HG03432 (cell line): ENCODE measurements around the gene LDLRAD3.
"Not testable (repeated sequence)": the region's sequence is repeated elsewhere in the genome, so short reads cannot be mapped to it uniquely, and the experiment has no call there.

Source experiments
- ATAC-seq: cut with Tn5 transposase; IDR thresholded peaks from one replicate; pipeline ENCODE4 v1.9.1; 2021; ENCODE audit warnings: mild to moderate bottlenecking, moderate library complexity; ENCODE audit not compliant: unreplicated experiment

The LDLRAD3 gene

DNA sequence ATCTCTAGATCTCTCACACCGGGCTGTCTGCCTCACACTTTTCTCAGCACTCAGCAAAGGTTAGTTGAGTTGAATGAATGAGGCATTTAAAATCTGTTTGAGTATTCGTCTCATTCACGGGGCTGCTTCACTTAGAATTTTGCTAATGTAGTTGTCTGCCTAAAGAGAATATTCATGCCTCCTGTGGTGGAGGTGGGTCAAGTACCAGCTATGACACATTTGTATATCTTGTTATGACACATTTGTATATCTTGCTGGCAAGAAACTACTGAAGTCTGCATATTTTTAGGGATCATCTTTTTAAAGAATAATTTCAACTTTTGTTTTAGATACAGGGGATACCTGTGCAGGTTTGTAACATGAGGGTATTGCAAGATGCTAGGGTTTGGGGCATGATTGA is 43.1 kb downstream of the LDLRAD3 start:
- ATAC-seq, result no peak

DNA sequence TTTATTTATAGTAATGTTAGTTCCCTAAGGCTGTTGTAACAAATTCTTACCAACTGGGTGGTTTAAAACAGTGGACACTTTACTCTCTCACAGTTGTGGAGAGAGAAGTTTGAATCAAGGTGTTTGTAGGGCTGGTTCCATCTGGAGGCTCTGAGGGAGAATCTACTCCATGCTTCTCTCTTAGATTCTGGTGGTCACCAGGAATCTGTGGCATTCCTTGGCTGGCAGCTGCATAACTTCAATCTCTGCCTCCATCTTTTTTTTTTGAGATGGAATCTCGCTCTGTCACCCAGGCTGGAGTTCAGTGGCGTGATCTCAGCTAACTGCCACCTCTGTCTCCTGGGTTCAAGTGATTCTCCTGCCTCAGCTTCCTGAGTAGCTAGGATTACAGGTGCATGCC is 46.3 kb downstream of the LDLRAD3 start:
- ATAC-seq, result no peak

DNA sequence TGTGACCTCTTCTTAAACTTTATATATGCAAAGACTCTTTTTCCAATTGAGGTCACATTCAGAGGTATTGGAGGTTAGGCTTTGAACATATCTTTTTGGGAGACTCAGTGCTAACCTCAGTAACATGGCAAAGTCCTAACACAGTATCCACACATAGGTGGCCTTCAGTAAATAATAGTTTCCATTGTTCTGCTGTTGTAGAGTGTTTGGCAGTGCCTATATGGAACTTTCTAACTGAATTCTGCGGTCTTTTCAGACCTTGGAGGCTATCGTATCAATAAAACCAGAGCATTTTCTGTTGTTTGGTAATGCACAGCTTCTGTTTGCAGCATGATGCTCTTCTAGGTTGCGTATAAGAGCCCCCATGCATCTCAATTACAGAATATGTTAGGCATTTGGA is 47.0 kb downstream of the LDLRAD3 start:
- ATAC-seq, result no peak

DNA sequence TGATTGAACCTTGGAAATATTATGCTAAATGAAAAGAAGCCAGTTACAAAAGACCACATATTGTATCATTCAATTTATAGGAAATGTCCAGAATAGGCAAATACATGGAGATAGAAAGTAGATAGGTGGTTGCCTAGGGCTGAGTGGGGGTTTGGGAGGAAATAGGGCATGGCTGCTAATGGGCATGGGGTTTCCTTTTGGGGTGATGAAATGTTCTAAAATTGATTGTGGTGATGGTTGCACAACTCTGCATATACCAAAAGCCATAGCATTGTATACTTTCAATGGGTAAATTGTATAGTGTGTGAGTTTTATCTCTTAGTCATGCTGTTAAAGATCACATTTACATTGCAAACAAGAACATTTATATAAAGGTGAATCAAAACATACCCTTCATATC is 48.7 kb downstream of the LDLRAD3 start:
- no peak for ATAC-seq

DNA sequence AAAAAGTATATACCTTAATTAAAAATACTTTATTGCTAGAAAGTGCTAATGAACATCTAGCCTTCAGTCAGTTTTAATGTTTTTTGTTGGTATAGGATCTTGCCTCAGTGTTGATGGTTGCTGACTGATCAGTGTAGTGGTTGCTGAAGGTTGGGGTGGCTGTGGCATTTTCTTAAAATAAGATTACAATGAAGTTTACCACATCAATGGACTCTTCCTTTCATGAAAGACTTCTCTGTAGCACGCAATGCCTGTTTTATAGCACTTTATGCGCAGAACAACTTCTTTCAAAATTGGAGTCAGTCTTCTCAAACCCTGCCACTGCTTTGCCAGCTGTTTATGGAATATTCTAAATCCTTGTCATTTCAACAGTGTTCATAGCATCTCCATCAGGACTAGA is 50.6 kb downstream of the LDLRAD3 start:
- ATAC-seq, result no peak

DNA sequence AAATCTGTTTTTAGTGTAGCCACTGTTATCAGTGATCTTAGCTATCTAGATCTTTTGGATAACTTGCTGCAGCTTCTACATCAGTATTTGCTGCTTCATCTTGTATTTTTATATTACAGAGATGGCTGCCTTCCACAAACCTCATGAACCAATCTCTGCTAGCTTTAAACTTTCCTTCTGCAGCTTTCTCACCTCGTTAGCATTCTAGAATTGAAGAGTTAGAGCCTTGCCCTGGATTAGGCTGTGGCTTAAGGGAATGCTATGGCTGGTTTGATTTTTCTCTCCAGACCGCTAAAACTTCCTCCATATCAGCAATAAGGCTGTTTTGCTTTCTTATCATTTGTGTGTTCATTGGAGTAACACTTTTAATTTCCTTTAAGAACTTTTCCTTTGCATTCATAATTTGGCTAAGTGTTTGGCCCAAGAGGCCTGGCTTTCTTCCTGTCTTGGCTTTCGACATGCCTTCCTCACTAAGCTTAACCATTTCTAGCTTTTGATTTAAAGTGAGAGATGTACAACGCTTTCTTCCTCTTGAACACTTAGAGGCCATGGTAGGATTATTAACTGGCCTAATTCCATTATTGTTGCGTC is 51.9 kb downstream of the LDLRAD3 start:
- no peak for ATAC-seq

DNA sequence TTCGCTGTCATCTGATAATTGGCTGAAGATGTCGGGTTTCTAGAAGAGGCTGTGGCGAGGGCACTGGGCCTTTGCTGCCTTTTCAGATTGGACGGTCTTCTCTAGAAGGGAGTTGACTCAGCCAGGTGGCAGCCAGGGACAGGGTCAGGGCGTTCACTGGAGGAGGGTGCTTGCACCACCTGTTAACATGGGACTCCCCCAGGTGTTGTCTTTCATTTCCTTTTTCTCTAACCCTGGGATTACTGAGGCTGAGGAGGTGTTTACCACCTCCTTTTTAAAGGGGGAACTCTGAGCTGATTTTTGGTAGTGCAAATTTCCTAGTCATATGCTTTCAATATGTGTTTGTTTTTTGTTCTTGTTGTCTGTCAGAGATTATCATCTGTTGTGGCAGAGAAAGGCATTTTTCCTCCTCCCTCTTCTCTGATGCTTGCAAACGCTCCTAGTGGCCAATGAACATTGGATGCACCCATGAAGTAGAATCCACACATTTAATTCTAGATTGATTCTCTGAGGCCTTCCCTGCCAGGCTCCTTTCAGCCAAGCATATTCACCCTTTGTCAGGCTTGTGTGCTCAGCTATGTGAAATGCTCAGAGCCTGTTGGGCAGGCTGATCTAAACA is 54.1 kb downstream of the LDLRAD3 start:
- no peak for ATAC-seq

DNA sequence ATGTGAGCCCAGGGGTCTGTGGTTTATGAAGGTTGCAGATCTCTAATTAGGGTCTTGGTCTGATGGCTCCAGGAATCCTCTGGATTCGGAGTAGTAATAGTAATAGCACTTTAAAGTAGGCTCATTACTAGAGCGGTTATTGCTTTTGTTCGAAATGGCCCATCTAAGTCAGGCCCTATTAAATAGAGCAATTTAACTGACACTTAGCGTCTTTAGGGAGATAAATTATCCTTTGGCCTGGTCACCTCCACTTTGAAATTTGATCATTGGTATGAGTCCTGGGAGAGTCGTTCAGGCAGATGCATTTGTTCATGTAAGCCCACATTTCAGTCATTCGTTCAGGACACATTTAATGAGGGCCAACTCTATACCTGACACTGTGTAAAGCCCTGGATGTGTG is 54.8 kb downstream of the LDLRAD3 start:
- no peak for ATAC-seq

DNA sequence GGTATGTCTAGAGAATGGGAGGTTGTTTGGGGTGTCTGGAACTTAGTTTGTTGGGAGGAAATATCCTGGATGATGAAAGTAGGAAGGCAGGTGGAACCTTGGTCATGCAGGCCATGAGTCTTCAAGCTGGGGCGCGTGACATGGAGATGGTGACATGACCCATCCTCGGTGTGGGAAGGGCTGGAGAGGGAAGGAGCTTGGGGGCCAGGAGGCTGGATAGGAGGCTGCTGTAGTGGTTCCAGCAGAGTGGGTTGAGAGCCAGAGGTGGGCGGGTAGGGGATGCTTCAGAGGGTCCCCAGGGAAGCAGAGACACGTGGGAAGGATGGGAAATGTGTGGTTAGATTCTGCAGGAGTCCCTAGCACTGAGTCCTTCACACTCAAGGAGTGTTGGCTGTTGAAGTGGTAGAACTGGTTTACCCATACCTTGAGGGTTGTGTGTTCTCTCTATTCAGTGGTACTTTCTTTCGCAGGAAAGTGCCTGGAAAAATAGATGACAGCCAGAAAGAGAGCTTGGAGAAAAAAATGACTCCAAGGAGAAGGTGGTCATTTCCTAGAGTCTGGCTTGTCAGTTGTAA is 56.8 kb downstream of the LDLRAD3 start:
- no peak for ATAC-seq

DNA sequence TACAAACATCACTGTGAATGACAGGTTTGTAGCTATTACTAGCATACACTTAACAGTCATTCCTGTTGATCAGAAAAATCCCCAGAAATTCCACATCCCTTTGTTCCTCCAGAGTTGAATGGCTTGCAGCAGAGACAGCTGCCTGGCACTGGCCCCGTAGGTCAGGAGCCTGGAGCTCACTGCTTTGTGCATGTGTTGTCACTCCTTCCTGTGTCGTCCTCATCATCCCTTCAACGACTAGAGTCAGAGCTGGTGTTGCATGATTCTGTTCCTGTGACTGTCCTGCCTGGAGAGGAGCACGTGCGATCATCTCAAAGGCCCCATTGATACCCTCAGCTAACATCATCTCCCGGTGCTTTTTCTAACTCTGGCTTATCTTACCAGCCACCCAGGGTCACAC is 58.3 kb downstream of the LDLRAD3 start:
- ATAC-seq, result no peak

DNA sequence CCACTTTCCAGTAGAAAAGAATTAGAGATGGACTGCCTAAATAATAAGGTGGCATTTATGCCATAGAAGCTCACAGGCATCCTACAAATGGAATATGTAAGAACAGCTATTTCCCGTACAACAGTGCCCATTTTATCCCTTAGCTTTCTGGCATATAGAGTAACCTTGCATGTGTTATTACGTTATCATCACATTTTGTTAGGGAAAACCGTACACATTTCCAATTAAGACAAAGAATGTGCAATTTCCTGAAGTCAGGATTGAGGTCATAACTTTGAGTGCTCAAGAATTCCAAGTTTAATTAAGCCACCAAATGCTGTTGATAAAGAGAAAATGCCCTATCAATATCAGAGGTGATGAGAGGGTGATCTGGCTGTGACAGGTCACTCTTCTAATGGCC is 58.9 kb downstream of the LDLRAD3 start:
- no peak for ATAC-seq

DNA sequence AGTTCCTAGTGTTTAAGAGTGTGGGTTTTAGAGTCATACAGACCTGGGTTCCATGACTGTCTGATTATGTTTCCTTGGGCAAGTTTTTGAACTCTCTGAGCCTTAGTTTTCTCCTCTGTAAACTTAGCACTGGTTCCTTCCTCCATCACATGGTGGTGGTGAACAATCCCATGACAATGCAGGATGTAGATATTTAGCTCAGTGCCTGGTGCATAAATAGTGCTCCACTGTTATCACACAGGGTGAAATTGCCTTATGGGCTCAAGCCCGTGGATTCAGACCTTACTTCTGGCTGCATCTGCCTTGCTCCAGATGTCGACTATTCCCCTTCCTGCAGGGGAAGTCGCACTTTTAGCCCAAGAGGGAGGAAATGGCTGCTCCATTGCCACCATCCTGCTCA is 62.7 kb downstream of the LDLRAD3 start:
- ATAC-seq, result no peak

DNA sequence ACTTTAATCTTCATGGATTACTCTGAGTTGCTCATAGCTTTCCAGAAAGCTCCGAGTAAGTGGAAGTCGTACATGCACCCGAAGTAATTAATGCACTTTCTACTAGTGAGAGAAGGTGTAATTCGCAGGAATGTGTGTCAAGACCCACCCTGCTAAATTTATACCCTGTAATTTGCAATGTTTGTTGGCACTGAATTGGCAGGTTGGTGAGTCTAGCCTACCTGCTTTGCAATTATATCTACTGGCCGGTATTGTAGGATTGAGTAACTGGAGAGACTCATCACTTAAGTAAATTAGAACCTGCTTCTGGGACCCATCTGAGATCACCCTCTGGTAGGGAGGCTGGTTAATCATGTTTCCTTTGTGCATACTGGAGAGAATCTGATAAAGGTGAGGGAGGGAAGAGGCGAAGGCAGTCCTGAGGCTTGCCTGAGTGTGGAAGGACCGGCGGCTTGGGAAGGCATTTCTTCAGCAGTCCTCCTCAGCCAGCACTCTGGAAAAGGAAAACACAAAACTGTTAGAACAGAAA is 63.3 kb downstream of the LDLRAD3 start:
- no peak for ATAC-seq

DNA sequence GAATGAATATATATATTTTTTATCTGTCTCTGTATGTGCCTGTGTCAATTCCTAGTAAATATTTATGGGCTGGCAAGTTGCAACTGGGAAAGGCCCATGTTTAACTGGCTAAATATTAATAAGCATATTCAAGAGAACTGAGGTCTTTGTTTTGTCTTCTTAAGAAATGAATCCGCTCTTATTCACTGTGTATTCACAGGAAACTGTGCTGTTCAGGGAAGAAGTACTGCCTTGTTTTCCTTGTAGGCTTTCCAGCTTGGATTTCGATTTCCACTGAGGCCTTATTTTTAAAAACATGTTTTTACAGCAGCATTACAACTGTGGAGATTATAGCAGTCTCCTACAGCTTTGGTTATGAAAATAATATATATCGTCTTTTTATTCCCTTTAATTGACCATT is 64.7 kb downstream of the LDLRAD3 start:
- ATAC-seq, result no peak

DNA sequence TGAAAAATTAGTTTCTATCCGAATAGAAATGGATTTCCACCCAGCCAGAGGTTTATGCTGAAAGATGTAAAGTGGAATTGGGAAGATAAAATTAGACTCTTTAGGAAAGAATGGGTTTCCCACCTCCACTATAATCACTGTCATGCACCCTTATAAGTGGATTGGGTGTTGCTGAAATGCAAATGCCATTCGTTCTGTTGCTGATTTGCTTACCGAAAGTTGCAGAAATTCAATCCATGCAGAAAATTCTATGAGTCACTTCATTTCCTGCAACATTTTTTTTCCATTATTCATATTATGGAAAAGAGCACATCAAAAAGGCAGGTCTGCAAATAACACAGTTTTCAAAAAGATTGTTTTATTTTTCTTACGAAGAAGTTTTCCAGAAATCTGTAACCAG is 65.6 kb downstream of the LDLRAD3 start:
- no peak for ATAC-seq

DNA sequence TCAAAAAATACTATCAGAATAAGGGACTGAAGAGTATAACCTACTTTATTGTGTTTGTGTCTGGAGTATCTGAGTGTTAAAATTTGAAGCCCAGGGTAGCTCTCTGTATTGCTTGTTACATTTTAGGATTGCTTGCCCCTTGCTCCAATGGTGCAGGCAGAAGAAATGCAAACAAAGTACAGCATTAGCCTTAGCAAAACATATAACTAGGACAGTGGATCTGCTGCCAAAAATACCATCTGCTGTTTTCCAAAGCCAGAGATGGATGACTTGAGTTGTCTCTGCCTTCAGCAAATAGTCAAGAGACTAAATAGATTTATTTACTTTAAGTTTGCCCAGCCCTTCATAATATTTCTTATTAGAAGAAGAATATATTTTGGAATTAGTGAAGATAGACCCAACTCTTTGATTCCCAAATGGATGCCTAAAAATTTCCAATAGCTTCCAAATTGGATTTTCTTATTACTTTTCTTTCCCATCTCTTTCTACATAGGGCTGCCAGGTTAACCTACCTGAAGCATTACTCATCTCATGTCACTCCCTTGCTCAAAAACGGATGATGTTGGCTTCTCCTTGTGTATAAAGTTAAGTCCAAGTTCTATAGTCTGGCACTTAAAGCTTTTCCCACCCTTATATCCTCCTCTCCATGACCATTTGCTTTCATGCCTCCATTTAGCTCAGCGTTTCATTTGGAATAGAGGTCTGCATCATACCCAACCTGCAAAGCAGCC is 66.3 kb downstream of the LDLRAD3 start:
- ATAC-seq, result no peak

DNA sequence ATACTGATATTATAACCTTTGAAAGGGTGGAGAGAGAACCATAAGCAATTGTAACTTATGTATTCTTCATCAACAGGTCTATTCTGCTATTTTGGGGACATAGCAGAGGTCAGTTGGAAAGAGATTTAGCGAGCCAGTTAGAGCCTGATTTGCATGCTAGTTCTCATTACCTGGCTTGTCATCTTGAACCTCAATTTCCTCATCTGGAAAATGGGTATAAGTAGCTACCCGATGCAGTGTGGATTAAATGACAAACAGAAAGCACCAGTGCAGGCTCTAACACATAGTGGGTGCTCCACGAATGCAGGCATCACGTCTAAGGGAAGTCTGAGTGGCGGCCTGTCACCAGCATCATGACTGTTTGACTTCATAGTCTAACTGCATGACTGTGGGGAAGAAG is 67.7 kb downstream of the LDLRAD3 start:
- no peak for ATAC-seq

DNA sequence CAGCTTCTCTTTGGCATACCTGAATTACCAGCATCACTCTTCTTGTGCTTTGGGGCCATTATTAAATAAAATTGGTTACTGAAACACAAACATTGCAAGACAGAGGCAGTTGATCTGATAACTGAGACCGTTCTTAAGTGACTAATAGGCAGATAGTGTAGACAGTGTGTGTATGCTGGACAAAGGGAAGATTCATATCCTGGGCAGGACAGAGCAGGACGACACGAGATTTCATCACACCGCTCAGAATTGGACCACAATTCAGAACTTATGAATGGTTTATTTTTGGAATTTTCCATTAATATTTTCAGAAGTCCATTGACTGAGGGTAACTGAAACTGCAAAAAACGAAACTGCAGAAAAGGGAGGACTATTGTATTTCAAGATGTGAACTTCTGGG is 68.6 kb downstream of the LDLRAD3 start:
- ATAC-seq, result no peak

DNA sequence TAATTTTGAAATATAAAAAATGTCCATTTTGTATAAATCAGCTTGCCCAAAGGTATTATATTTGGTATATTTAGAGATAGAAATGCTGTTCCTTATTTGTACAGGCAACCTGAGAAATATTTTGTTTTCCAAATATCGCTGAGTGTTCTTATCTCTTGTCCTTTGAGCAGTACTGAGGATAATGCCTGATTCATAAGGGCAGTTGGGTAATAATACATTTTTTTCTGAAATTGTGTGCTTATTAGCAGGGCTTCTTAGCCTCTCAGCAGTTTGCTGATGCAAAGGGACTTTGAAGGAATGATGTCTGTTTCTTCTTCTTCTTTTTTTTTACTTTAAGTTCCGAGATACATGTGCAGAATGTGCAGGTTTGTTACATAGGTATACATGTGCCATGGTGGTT is 69.1 kb downstream of the LDLRAD3 start:
- no peak for ATAC-seq

DNA sequence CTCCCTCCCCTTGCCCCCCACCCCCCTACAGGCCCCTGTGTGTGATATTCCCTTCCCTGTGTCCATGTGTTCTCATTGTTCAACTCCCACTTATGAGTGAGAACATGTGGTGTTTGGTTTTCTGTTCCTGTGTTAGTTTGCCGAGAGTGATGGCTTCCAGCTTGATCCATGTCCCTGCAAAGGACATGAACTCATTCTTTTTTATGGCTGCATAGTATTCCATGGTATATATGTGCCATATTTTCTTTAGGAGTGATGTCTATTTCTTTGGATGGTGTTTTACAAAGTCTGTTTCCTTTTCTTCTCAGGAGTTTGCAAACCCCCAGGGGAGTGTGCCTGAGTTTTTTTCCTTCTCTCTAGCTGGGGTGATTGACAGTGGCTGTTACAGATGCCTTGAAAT is 69.6 kb downstream of the LDLRAD3 start:
- not testable (repeated sequence) for ATAC-seq

DNA sequence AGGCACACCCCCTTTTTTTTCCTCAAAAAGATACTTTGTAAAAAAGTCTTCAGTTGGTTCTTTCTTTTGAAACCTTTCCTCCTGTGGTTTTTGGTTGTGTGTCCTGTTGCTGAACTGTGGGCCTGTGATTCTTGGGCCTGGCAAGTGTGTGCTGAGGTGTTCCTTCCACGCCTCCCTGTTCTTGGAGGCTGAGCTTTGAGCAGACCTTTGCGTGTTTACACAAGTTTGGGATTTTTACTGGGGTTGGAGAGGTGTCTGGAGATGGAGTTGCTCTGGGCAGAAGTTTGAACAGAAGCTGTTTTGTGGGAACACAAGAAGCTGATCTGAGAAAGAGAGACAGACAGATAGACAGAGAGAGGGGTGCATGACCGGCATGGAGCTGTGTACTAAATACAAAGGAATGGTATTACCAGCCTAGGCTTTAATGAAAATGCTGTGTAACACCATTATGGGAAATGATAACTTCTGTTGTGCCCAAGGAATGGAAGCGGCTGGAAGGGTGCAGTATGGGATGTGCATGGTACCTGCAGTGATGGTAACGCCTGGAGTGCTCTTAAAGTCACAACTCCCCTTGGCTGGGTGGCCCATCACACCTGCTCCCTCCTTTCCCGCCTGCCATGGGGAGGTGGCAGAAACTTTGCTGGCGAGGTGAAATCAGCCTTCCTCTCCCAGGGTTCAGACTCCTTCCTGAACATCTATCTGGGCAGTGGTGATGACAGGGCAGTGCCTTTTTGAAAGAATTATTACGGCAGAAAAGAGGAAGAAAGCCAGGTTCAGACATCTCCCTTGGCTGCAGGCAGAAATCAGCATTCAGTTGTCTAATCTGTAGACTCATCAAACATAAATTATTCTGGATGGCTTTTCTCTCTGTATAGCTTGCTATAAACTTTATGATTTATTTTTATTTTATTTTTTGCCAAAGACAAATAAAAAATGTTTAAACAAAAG is 70.4 kb downstream of the LDLRAD3 start:
- no peak for ATAC-seq
